ENCODE results near the gene CDCA8. TPM values are rescaled to one million over a fixed set of nuclear protein-coding genes. Genes with fewer than 3 reads are reported as not detected.
A peak's percentile ranks its signal among the peaks of the same experiment; 100 is the strongest.

The CDCA8 gene
- total and polyA plus RNA-seq, 9 of the 15 experiments (the other 6 are each of a cell fraction or from before 2014, with no cell fraction given) = 26.4 to 148 (median 81.8) TPM

GRCh38 chr1:37692078-37692833 lies at the start of gene CDCA8 (continued):
- TF ChIP-seq FOXA3 (CRISPR knock-in tag; conservative IDR thresholded peaks at IDR 0.05 in 1 of 2, IDR thresholded peaks at IDR 0.05 in 1 of 2) (0 out of 4 replicates have a peak, but pooled peaks of 1 of the 2 experiments have one; percentile 62), ARNT (IDR thresholded peaks at IDR 0.05) (0 out of 4 replicates have a peak, but pooled peaks of 1 of the 2 experiments have one; percentile 47), LARP7 (IDR thresholded peaks at IDR 0.05) (no peak), JUN (IDR thresholded peaks at IDR 0.05; ENCODE audit: borderline replicate concordance, low read depth, low read length) (peak; percentile 39), JUN (CRISPR knock-in tag; IDR thresholded peaks at IDR 0.05; ENCODE audit: borderline replicate concordance) (peak; percentile 92; the same call in 1 of the 2 replicates), THRB (CRISPR knock-in tag; conservative IDR thresholded peaks at IDR 0.05) (no peak), ETS1 (conservative IDR thresholded peaks at IDR 0.05; ENCODE audit: control insufficient read depth, low read depth, low read length) (peak; percentile 99), ZKSCAN1 (IDR thresholded peaks at IDR 0.05; ENCODE audit: low read depth, low read length) (0 out of 2 replicates have a peak, but pooled peaks have one; percentile 23), HDAC1 (IDR thresholded peaks at IDR 0.05) (peak in 1 of 2 experiments; percentile 99; a peak in 2 of 4 replicates), CEBPG (CRISPR knock-in tag; IDR thresholded peaks at IDR 0.05) (no peak; the same call in 1 of the 2 replicates), CEBPG (tag; conservative IDR thresholded peaks at IDR 0.05 in 1 of 2, IDR thresholded peaks at IDR 0.05 in 1 of 2) (peak in 1 of 2 experiments; percentile 23; a peak in 1 of 4 replicates), SP1 (CRISPR knock-in tag; IDR thresholded peaks at IDR 0.05) (peak; percentile 96)
- TF ChIP-seq, protein P1, sequence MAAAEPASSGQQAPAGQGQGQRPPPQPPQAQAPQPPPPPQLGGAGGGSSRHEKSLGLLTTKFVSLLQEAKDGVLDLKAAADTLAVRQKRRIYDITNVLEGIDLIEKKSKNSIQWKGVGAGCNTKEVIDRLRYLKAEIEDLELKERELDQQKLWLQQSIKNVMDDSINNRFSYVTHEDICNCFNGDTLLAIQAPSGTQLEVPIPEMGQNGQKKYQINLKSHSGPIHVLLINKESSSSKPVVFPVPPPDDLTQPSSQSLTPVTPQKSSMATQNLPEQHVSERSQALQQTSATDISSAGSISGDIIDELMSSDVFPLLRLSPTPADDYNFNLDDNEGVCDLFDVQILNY (CRISPR knock-in tag; IDR thresholded peaks at IDR 0.05) = peak; percentile 90
- TF ChIP-seq, protein P2, sequence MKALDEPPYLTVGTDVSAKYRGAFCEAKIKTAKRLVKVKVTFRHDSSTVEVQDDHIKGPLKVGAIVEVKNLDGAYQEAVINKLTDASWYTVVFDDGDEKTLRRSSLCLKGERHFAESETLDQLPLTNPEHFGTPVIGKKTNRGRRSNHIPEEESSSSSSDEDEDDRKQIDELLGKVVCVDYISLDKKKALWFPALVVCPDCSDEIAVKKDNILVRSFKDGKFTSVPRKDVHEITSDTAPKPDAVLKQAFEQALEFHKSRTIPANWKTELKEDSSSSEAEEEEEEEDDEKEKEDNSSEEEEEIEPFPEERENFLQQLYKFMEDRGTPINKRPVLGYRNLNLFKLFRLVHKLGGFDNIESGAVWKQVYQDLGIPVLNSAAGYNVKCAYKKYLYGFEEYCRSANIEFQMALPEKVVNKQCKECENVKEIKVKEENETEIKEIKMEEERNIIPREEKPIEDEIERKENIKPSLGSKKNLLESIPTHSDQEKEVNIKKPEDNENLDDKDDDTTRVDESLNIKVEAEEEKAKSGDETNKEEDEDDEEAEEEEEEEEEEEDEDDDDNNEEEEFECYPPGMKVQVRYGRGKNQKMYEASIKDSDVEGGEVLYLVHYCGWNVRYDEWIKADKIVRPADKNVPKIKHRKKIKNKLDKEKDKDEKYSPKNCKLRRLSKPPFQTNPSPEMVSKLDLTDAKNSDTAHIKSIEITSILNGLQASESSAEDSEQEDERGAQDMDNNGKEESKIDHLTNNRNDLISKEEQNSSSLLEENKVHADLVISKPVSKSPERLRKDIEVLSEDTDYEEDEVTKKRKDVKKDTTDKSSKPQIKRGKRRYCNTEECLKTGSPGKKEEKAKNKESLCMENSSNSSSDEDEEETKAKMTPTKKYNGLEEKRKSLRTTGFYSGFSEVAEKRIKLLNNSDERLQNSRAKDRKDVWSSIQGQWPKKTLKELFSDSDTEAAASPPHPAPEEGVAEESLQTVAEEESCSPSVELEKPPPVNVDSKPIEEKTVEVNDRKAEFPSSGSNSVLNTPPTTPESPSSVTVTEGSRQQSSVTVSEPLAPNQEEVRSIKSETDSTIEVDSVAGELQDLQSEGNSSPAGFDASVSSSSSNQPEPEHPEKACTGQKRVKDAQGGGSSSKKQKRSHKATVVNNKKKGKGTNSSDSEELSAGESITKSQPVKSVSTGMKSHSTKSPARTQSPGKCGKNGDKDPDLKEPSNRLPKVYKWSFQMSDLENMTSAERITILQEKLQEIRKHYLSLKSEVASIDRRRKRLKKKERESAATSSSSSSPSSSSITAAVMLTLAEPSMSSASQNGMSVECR (CRISPR knock-in tag; IDR thresholded peaks at IDR 0.05) = peak; percentile 97
- TF ChIP-seq, protein P3, sequence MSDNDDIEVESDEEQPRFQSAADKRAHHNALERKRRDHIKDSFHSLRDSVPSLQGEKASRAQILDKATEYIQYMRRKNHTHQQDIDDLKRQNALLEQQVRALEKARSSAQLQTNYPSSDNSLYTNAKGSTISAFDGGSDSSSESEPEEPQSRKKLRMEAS (CRISPR knock-in tag; IDR thresholded peaks at IDR 0.05) = peak; percentile 74
- TF ChIP-seq, protein P4, sequence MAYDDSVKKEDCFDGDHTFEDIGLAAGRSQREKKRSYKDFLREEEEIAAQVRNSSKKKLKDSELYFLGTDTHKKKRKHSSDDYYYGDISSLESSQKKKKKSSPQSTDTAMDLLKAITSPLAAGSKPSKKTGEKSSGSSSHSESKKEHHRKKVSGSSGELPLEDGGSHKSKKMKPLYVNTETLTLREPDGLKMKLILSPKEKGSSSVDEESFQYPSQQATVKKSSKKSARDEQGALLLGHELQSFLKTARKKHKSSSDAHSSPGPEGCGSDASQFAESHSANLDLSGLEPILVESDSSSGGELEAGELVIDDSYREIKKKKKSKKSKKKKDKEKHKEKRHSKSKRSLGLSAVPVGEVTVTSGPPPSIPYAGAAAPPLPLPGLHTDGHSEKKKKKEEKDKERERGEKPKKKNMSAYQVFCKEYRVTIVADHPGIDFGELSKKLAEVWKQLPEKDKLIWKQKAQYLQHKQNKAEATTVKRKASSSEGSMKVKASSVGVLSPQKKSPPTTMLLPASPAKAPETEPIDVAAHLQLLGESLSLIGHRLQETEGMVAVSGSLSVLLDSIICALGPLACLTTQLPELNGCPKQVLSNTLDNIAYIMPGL (CRISPR knock-in tag; IDR thresholded peaks at IDR 0.05) = no peak

Data from K562 (cell line).